SK-N-SH treated with all-trans-retinoic acid at 6 μM for 48 hours (cell line): ENCODE data around the gene KBTBD12.

Experiments used
- ARNTL ChIP-seq: fragments of 450-650 bp; formaldehyde crosslinking; IDR thresholded peaks from 2 replicates; pipeline ENCODE4 v1.5.0; 2020; ENCODE audit warnings: low read depth, mild to moderate bottlenecking, moderate library complexity, borderline replicate concordance
- ESRRG ChIP-seq: fragments of 250-450 bp; sonication (Bioruptor Pico); IDR thresholded peaks from 2 replicates; pipeline ENCODE4 v1.6.1; 2021; ENCODE audit warnings: mild to moderate bottlenecking
- RARB ChIP-seq: fragments of 250-450 bp; sonication (Bioruptor Pico); IDR thresholded peaks from 2 replicates; pipeline ENCODE4 v1.8.0; 2021; ENCODE audit warnings: mild to moderate bottlenecking, moderate library complexity
- TOX ChIP-seq: fragments of 250-450 bp; sonication (Bioruptor Pico); IDR thresholded peaks from 2 replicates; pipeline ENCODE4 v1.8.0; 2021; ENCODE audit warnings: mild to moderate bottlenecking, moderate library complexity, borderline replicate concordance
- ZC3H10 ChIP-seq: fragments of 250-450 bp; sonication (Bioruptor Pico); IDR thresholded peaks from 2 replicates; pipeline ENCODE4 v1.5.1; 2021; ENCODE audit warnings: mild to moderate bottlenecking, moderate library complexity
- ZFP3 ChIP-seq: fragments of 250-450 bp; sonication (Bioruptor Pico); IDR thresholded peaks from 2 replicates; pipeline ENCODE4 v1.5.0; 2020; ENCODE audit warnings: mild to moderate bottlenecking, moderate library complexity
- ZFP30 ChIP-seq: fragments of 450-650 bp; formaldehyde crosslinking; IDR thresholded peaks from 2 replicates; pipeline ENCODE4 v1.5.0; 2022; ENCODE audit warnings: mild to moderate bottlenecking, moderate library complexity
- ZNF70 ChIP-seq: fragments of 450-650 bp; formaldehyde crosslinking; IDR thresholded peaks from 2 replicates; pipeline ENCODE4 v1.5.0; 2020; ENCODE audit warnings: mild to moderate bottlenecking, moderate library complexity
- ZNF8 ChIP-seq: fragments of 450-650 bp; formaldehyde crosslinking; IDR thresholded peaks from 2 replicates; pipeline ENCODE4 v1.5.0; 2020; ENCODE audit warnings: mild to moderate bottlenecking, moderate library complexity
- TF ChIP-seq, protein P1 (sequence below): fragments of 250-450 bp; sonication (Bioruptor Pico); IDR thresholded peaks from 2 replicates; pipeline ENCODE4 v1.5.1; 2020; ENCODE audit warnings: low read depth, mild to moderate bottlenecking, moderate library complexity
- TF ChIP-seq, protein P2 (sequence below): fragments of 250-450 bp; sonication (Bioruptor Pico); IDR thresholded peaks from 2 replicates; pipeline ENCODE4 v1.8.0; 2020; ENCODE audit warnings: mild to moderate bottlenecking, moderate library complexity, borderline replicate concordance
- TF ChIP-seq, protein P3 (sequence below): fragments of 250-450 bp; sonication (Bioruptor Pico); IDR thresholded peaks from 2 replicates; pipeline ENCODE4 v1.5.1; 2021; ENCODE audit warnings: mild to moderate bottlenecking, moderate library complexity
- TF ChIP-seq, protein P4 (sequence below): fragments of 250-450 bp; sonication (Bioruptor Pico); IDR thresholded peaks from 2 replicates; pipeline ENCODE4 v1.8.0; 2021; ENCODE audit warnings: low read depth, mild to moderate bottlenecking, moderate library complexity, borderline replicate concordance
- TF ChIP-seq, protein P5 (sequence below): fragments of 250-450 bp; sonication (Bioruptor Pico); IDR thresholded peaks from 2 replicates; pipeline ENCODE4 v1.5.0; 2020; ENCODE audit warnings: mild to moderate bottlenecking, moderate library complexity

DNA sequence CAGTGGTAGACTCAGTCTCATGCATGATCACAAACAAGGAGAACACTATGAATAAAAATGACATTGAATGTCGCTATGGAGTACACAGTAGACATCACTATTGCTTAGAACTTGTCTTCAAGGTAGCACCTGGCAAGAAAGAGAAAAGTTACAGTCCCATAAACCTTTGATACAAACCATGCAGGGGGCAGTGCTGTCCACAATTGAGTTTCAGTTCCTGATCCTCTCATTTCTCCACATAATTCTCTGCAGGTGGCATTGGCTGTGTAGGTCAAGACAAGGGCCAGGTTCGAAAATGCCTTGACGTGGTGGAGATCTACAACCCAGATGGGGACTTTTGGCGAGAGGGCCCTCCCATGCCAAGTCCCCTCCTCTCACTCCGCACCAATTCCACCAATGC is 47.9 kb downstream of the KBTBD12 start:
- TF ChIP-seq ARNTL (CRISPR knock-in tag) (no peak), ZNF8 (no peak), TOX (CRISPR knock-in tag) (no peak), ZFP3 (CRISPR knock-in tag) (no peak), RARB (no peak), ZC3H10 (no peak), ZNF70 (CRISPR knock-in tag) (no peak), ESRRG (CRISPR knock-in tag) (no peak), ZFP30 (CRISPR knock-in tag) (no peak)
- TF ChIP-seq, protein P1, sequence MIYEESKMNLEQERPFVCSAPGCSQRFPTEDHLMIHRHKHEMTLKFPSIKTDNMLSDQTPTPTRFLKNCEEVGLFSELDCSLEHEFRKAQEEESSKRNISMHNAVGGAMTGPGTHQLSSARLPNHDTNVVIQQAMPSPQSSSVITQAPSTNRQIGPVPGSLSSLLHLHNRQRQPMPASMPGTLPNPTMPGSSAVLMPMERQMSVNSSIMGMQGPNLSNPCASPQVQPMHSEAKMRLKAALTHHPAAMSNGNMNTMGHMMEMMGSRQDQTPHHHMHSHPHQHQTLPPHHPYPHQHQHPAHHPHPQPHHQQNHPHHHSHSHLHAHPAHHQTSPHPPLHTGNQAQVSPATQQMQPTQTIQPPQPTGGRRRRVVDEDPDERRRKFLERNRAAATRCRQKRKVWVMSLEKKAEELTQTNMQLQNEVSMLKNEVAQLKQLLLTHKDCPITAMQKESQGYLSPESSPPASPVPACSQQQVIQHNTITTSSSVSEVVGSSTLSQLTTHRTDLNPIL (CRISPR knock-in tag), result no peak
- TF ChIP-seq, protein P2, sequence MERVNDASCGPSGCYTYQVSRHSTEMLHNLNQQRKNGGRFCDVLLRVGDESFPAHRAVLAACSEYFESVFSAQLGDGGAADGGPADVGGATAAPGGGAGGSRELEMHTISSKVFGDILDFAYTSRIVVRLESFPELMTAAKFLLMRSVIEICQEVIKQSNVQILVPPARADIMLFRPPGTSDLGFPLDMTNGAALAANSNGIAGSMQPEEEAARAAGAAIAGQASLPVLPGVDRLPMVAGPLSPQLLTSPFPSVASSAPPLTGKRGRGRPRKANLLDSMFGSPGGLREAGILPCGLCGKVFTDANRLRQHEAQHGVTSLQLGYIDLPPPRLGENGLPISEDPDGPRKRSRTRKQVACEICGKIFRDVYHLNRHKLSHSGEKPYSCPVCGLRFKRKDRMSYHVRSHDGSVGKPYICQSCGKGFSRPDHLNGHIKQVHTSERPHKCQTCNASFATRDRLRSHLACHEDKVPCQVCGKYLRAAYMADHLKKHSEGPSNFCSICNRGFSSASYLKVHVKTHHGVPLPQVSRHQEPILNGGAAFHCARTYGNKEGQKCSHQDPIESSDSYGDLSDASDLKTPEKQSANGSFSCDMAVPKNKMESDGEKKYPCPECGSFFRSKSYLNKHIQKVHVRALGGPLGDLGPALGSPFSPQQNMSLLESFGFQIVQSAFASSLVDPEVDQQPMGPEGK (CRISPR knock-in tag), result no peak
- TF ChIP-seq, protein P3, sequence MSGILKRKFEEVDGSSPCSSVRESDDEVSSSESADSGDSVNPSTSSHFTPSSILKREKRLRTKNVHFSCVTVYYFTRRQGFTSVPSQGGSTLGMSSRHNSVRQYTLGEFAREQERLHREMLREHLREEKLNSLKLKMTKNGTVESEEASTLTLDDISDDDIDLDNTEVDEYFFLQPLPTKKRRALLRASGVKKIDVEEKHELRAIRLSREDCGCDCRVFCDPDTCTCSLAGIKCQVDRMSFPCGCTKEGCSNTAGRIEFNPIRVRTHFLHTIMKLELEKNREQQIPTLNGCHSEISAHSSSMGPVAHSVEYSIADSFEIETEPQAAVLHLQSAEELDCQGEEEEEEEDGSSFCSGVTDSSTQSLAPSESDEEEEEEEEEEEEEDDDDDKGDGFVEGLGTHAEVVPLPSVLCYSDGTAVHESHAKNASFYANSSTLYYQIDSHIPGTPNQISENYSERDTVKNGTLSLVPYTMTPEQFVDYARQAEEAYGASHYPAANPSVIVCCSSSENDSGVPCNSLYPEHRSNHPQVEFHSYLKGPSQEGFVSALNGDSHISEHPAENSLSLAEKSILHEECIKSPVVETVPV (CRISPR knock-in tag), result no peak
- TF ChIP-seq, protein P4, sequence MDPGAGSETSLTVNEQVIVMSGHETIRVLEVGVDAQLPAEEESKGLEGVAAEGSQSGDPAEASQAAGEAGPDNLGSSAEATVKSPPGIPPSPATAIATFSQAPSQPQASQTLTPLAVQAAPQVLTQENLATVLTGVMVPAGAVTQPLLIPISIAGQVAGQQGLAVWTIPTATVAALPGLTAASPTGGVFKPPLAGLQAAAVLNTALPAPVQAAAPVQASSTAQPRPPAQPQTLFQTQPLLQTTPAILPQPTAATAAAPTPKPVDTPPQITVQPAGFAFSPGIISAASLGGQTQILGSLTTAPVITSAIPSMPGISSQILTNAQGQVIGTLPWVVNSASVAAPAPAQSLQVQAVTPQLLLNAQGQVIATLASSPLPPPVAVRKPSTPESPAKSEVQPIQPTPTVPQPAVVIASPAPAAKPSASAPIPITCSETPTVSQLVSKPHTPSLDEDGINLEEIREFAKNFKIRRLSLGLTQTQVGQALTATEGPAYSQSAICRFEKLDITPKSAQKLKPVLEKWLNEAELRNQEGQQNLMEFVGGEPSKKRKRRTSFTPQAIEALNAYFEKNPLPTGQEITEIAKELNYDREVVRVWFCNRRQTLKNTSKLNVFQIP (CRISPR knock-in tag), result no peak
- TF ChIP-seq, protein P5, sequence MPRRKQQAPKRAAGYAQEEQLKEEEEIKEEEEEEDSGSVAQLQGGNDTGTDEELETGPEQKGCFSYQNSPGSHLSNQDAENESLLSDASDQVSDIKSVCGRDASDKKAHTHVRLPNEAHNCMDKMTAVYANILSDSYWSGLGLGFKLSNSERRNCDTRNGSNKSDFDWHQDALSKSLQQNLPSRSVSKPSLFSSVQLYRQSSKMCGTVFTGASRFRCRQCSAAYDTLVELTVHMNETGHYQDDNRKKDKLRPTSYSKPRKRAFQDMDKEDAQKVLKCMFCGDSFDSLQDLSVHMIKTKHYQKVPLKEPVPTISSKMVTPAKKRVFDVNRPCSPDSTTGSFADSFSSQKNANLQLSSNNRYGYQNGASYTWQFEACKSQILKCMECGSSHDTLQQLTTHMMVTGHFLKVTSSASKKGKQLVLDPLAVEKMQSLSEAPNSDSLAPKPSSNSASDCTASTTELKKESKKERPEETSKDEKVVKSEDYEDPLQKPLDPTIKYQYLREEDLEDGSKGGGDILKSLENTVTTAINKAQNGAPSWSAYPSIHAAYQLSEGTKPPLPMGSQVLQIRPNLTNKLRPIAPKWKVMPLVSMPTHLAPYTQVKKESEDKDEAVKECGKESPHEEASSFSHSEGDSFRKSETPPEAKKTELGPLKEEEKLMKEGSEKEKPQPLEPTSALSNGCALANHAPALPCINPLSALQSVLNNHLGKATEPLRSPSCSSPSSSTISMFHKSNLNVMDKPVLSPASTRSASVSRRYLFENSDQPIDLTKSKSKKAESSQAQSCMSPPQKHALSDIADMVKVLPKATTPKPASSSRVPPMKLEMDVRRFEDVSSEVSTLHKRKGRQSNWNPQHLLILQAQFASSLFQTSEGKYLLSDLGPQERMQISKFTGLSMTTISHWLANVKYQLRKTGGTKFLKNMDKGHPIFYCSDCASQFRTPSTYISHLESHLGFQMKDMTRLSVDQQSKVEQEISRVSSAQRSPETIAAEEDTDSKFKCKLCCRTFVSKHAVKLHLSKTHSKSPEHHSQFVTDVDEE (CRISPR knock-in tag), result no peak
